GM18868 (cell line): ENCODE results near the gene PCCA.
"Not testable (repeated sequence)": the region's sequence is repeated elsewhere in the genome, so short reads cannot be mapped to it uniquely, and the experiment has no call there.

Source experiments
- ATAC-seq: cut with Tn5 transposase; IDR thresholded peaks from one replicate; pipeline ENCODE4 v1.9.1; 2021; ENCODE audit warnings: mild to moderate bottlenecking, moderate library complexity; ENCODE audit not compliant: unreplicated experiment

PCCA gene

GRCh38 chr13:100356426-100356825, 267.5 kb downstream of the PCCA start:
- ATAC-seq: no peak

GRCh38 chr13:100356889-100357288, 268.0 kb downstream of the PCCA start:
- ATAC-seq: no peak

GRCh38 chr13:100357764-100358163, 268.9 kb downstream of the PCCA start:
- ATAC-seq: no peak

GRCh38 chr13:100361504-100361903, 272.6 kb downstream of the PCCA start:
- no peak for ATAC-seq

- no peak for ATAC-seq
Observed at GRCh38 chr13:100362371-100362770, 273.5 kb downstream of the PCCA start.

- ATAC-seq: no peak
Observed at GRCh38 chr13:100362781-100363180, 273.9 kb downstream of the PCCA start.

- ATAC-seq: no peak
Observed at GRCh38 chr13:100363285-100363711, 274.4 kb downstream of the PCCA start.

GRCh38 chr13:100363874-100364273, 275.0 kb downstream of the PCCA start:
- no peak for ATAC-seq

GRCh38 chr13:100364591-100364990, 275.7 kb downstream of the PCCA start:
- no peak for ATAC-seq

GRCh38 chr13:100365680-100366079, 276.8 kb downstream of the PCCA start:
- ATAC-seq: no peak

GRCh38 chr13:100378533-100378932, 289.6 kb downstream of the PCCA start:
- ATAC-seq: no peak

- ATAC-seq: no peak
Observed at GRCh38 chr13:100381595-100382224, 292.8 kb downstream of the PCCA start.

GRCh38 chr13:100382785-100383184, 293.9 kb downstream of the PCCA start:
- no peak for ATAC-seq

- no peak for ATAC-seq
Observed at GRCh38 chr13:100387416-100387815, 298.5 kb downstream of the PCCA start.

- not testable (repeated sequence) for ATAC-seq
Observed at GRCh38 chr13:100388150-100388549, 299.3 kb downstream of the PCCA start.

GRCh38 chr13:100388923-100389322, 300.0 kb downstream of the PCCA start:
- no peak for ATAC-seq

- ATAC-seq: no peak
Observed at GRCh38 chr13:100389617-100390016, 300.7 kb downstream of the PCCA start.

- ATAC-seq: peak; percentile 37
Observed at GRCh38 chr13:100392709-100393630, 304.1 kb downstream of the PCCA start.

- peak; percentile 89 for ATAC-seq
Observed at GRCh38 chr13:100394005-100394695, 305.3 kb downstream of the PCCA start.

GRCh38 chr13:100395698-100396373, 306.9 kb downstream of the PCCA start:
- no peak for ATAC-seq

GRCh38 chr13:100396776-100397175, 307.9 kb downstream of the PCCA start:
- ATAC-seq: no peak
